HG03196 (cell line): ENCODE measurements around the gene RIPPLY3.
"Not testable (repeated sequence)": the region's sequence is repeated elsewhere in the genome, so short reads cannot be mapped to it uniquely, and the experiment has no call there.

Experiments
- ATAC-seq: cut with Tn5 transposase; IDR thresholded peaks from one replicate; pipeline ENCODE4 v1.9.1; 2021; ENCODE audit not compliant: unreplicated experiment

Gene RIPPLY3

DNA sequence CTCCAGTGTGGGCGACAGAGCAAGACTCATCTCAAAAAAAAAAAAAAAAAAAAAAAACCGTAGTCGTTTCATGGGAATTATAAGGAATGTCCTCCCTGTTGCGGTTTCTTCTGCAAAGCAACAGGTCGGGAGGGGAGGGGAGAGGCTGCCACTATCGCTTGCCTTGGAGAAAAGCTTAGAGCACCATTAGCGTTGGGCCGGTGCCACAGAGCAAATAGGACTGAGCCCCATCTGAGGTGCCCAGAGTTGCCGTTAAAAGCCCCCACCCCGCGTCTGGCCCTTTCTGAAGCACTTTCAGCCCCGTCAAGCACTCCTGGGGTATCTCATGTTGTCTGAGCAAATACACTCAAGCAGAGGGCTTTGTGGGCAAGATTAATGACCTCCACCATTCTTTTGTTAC, 2.2 kb downstream of the RIPPLY3 start:
- no peak for ATAC-seq

DNA sequence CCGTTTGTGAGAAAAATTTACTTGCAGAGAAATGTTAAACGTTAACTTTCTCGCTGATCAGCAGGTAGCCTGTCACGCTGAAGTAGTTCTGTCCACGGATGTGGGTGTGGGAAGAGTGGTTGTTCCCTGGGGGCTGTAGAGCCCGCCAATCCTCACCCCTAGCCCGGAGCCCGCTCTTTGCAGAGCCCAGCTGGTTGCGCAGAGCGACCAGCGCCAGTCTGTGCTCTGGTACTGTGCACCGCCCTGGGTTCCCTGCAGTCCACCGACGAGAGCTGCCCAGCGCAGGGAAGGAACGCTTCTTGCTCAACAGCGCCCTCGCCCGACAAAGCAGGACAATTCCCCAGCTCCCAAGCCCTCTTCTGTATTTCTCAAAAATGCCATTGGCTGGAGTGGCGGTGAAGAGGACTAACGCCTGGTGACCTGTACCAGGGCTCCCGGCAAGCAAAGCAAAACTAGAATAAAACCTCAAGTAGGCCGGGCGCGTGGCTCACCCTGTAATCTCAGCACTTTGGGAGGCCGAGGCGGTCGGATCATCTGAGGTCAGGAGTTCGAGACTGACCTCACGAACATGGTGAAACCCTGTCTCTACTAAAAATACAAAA, 3.3 kb downstream of the RIPPLY3 start:
- ATAC-seq, result peak; percentile 96

DNA sequence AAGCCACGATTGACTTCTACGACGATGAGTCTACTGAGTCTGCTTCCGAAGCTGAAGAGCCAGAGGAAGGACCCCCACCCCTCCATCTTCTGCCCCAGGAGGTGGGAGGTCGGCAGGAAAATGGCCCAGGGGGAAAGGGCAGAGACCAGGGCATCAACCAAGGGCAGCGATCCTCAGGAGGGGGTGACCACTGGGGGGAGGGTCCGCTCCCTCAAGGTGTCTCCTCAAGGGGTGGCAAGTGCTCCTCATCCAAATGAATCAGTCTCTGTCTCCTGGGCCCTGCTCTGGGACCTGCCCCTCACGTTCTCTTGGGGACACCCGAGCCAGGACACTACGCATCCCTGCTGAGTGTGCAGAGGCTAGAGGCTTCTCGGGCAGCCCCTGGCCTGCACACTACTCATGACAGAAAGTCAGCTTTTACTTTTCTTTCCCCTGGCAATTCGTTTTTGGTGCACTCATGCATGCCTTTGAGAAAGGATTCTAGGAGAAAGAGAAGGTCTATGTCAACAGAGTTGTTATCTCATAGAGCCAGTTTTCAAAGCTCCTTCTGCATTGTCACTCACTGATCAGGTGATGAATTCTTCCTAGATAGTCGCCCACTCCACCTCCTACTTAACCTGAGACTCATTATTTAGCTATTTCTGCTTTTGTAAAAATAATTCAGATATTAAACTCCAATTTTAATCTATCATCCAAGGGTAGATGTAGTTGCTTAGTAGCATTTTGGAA, 11.6 kb downstream of the RIPPLY3 start:
- no peak for ATAC-seq

DNA sequence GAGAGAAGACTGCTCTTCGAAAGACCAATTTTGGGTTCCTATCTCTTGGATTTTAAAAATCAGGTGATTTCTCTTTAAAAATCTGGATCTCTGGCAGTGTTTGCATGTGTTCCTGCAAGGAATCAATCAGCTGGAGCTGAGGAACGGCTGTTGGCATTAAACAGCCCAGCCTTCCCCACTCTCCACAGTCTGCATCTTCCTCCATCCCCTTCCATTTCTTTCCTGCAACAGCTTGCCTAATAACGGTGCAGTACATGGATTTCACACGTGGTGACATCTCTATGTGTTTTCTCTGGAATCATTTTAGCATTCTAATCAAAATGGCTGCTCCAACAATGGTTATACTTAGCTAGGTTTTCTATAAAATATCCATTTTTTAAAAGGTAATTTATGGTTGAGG, 20.0 kb downstream of the RIPPLY3 start:
- ATAC-seq, result no peak

DNA sequence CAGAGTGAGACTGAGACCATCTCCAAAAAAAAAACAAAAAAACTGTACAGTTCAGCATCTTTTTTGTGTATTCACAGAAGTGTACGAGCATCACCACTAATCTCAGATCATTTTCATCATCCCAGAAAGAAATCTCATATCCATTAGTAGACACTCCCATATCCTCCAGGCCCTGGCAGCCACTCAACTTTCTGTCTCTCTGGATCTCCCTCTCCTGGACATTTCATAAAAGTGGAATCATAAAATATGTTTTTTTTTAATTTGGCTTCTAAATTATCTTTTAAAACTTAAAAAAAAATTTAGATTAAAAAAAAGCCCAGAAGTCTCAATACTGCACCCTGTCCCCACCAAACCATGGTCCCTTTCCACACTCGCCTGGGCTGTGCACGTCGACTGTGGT, 22.1 kb downstream of the RIPPLY3 start:
- no peak for ATAC-seq

DNA sequence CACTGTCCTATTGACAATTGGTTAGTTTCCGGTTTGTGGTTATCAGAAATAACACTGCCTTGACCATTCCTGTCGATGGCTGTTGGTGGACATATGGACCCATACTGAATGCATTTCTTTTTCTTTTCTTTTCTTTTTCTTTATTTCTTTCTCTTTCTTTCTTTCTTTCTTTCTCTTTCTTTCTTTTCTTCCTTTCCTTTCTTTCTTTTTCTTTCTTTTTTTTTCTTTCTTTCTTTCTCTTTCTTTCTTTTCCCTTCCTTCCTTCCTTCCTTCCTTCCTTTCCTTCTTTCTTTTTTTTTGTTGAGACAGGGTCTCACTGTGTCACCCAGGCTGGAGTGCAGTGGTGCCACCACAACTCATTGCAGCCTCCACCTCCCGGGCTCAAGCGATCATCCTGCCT, 24.4 kb downstream of the RIPPLY3 start:
- ATAC-seq, result no peak

DNA sequence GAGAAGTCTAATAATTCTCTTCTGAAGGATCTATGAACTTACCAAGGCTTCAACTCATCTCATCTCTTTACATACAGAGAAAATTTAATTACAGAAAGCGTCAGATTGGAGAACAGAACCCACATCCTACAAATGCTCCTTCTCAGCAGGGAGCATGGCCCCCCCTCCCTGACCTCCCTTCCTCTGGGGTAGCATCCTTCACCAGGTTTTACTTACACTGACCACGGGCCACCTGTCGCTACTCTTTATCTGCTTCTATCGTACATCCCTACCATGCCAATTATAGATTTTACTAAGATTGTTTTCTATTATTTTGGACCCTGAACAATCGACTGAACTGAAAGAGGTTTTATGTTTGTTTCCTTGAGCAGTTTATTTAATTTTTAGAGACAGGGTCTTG, 25.8 kb downstream of the RIPPLY3 start:
- no peak for ATAC-seq

DNA sequence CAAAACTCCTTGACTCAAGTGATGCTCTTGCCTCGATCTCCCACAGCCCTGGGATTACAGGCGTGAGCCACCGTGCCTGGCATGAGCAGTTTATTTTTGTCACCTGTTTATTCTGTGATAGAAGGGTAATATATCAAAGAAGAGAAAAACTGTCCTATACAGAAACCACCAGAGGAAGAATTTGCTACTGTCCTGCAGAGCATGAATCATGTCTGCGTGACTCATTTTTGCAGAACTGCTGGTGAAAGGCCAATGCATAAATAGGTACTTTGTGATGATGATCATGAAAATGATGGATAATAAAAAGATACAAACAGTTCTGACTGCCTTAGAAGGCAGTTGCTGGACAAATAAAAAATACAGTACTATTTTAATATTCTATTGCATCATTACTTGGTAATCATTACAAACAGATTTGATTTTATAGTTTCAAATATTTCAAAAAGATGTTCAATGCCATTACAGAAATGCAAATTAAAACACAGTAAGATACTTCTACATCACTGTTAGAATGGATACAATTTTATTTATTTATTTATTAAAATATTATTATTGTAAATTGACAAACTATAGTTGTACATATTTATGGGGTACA, 26.5 kb downstream of the RIPPLY3 start:
- no peak for ATAC-seq

DNA sequence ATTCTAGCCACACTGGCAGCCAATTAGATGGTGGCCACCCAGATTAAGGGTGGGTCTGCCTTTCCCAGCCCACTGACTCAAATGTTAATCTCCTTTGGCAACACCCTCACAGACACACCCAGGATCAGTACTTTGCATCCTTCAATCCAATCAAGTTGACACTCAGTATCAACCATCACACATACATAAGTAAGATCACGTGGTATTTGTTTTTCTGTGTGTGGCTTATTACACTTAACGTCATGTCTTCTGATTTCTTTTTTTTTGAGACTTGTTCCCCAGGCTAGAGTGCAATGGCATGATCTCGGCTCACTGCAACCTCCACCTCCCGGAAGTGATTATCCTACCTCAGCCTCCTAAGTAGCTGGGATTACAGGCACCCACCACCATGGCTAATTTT, 27.9 kb downstream of the RIPPLY3 start:
- ATAC-seq, result not testable (repeated sequence)

DNA sequence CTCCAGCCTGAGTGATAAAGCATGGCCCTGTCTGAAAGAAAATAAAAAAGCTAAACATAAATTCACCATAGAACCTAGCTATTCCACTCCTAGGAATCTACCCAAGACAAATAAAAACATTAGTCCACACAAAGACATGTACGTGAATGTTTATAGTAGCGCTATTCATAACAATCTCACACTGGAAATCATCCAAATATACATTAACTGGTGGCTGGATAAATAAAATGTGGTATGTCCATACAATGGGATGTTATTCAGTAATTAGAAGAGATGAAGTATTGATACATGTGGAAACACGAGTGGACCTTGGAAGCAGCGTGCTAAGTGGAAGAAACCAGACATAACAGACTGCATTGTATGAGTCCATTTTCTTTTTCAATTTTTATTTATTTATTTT, 29.7 kb downstream of the RIPPLY3 start:
- ATAC-seq, result no peak

DNA sequence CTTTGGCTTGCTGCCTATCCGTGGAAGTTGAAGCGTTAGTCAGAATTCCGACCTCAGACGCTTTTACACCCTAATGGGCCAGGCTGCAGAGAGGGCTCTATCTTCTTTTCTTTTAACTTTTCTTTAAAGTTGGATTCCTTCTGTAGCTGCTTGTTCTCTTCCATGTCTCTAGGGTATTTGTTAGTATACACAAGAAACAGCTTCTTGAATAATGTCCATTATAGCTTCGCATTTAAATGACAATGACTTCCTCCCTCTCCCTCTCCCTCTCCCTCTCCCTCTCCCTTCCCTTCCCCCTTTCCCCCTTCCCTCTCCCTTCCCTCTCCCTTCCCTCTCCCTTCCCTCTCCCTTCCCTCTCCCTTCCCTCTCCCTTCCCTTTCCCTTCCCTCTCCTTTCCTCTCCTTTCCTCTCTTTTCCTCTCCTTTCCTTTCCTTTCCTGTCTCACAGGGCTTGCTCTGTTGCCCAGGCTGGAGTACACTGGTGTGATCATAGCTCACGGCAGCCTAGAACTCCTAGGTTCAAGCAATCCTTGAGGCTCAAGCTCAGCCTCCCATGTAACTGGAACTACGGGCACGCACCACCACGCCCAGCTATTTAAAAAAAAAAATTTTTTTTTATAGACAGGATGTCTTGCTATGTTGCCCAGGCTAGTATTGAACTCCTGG, 33.0 kb downstream of the RIPPLY3 start:
- ATAC-seq, result no peak

DNA sequence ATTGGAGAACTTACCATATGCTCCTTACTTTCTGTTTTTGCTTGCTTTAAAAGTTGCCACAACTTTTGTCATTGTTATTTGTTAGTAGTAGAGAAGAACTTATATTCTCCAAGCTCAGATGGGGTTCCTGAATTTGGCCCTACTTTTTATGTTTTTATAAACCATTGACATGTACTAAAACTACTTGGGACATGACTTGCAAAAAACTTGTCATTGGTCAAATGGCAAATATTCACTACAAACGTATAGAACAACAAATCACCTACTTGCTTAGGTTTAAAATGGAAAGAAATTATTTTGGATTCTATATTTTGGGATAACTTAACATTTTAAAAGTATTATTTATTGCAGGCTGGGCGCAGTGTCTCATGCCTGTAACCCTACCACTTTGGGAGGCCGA, 33.7 kb downstream of the RIPPLY3 start:
- no peak for ATAC-seq

DNA sequence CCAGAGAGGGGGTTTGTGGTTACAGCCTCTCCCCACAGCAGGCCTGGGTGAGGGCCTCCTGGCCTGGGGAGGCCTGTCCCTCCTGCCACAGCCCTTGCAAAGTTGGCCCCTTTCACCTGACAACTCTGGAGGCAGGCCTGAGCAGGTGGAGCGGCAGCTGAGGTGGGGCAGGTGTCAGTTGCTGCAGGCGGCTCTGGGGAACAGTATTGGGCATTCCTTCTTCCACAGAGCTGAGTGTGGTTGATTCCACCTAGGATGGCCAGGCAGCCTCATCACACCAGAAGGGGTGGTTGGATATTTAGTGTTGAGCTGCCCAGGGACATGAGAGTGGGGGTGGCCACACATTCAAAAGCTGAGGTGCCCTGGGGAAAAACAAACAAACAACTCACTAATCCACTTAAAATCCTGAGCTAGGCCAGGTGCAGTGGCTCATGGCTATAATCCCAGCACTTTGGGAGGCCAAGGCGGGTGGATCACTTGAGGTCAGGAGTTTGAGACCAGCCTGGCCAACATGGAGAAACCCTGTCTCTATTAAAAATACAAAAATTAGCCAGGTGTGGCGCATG, 35.3 kb downstream of the RIPPLY3 start:
- ATAC-seq, result no peak

DNA sequence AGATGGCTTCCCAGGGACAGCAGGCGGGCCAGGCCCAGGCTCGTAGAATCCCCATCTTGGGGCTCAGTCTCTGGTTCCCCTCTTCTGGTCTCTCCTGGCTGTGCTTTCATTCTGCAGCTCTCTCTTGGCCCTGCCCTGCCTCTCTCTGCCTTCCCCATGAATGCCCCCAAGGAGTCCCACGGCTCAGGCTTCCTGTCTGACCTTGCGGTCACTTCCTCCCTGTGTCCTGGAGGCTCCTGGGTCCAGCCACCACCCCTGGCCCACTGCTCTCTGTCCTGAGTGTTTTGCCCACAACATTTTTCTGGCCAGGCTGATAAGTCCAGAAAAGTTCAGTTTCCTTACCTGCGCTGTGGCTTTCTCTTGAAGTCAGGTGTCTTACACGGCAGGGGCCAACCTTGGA, 37.3 kb downstream of the RIPPLY3 start:
- no peak for ATAC-seq

DNA sequence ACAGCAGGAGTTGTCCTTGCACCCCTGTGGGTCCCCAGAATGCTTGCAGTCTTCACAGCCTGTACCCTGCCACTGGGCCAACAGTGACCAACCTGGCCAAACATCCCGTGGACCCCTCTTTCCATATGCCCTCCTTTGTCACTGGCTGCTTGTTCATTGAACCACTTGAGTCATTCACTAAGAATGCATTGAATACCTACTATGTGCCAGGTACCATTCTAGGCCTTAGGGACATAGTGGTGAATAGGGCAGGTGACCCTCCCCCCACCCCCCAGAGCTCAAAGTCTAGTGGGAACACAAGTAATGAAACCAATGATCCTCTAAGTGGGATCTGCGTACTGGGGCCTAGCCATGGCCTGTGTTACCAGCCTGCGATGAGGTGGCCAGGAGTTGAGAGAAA, 38.1 kb downstream of the RIPPLY3 start:
- no peak for ATAC-seq

DNA sequence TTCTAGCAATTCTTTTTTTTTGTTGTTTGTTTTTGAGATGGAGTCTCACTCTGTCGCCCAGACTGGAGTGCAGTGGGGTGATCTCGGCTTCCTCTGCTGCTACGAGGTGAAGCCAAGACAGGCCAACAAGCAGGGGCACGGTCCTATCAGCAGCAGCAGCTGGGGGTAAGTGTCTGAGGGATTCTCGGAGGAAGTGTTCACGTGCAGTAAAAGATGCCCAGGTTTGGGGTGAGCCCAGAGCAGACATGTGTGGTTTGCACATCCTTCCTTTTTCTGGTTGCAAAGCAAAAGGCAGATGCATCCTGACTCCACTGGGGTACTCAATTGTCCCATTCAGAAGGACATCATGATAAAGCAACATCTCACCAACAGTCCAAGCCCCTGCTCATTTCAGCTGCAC, 38.6 kb downstream of the RIPPLY3 start:
- no peak for ATAC-seq

DNA sequence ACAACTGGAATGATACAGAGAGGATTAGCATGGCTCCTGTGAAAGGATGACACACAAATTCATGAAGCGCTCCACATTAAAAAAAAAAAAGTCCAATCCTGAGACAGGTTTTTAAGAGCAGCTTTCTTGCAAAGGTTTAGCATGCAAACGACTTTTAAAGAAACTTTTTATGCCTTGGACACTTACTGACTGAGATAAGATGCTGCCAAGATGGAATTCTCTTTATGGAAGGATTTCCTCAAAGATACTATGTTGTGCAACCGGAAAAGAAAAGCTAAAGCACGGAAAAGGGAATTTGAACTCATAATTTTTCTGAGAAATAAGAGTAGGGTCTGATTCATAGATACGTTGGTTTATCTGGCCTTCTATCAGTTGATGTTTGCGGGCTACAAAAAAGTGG, 39.1 kb downstream of the RIPPLY3 start:
- ATAC-seq, result no peak

DNA sequence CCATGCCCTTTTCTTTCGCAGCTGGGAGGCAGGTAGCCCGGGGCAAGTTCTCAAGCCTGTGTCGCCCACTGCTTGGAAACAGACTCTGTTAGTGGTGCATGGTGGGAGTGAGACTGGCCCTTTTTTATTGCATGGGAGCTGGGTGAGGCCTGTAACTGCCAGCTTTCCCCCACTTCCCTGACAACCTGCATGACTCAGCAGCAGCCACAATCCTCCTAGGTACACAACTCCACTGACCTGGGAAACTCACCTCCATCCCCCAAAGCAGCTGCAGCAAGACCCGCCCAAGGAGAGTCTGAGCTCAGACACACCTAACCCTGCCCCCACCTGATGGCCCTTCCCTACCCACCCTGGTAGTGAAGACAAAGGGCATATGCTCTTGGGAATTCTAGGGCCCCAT, 40.6 kb downstream of the RIPPLY3 start:
- no peak for ATAC-seq

DNA sequence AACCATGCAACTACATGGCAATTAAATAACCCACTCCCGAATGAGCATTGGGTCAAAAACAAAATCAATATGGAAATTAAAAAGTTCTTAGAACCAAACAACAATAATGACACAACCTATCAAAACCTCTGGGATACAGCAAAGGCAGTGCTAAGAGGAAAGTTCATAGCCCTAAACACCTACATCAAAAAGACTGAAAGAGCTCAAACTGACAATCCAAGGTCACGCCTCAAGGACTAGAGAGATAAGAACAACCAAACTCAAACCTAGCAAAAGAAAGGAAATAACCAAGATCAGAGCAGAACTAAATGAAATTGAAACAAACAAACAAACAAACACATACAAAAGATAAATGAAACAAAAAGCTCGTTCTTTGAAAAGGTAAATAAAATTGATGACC, 43.2 kb downstream of the RIPPLY3 start:
- not testable (repeated sequence) for ATAC-seq

DNA sequence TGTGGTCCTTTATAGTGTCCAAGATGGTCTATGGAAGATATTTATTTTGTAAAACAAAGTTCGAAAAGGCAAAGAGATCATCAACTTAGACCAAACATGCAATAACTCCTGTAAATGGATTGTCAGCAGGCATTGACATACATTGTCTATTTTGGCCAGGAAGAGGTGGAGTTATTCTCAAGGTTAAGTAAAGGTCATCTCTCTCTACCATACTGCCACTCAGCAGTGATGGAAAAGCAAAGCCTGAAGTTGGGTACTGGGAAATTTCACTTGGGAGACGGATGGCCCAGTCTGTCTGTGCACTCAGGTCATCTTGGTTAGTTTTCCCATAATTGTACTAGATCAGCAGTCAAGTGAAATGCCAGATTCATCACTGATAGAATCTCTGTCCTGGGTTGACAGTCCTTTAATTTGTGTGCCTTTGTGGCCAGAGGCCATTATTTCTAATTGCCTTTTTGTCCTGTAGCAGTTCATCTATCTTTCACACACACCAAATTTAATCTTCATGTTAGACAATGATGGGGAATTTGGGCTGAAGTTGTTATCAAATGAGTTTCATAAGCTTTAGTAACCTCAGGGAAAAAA, 48.9 kb downstream of the RIPPLY3 start:
- ATAC-seq, result no peak

DNA sequence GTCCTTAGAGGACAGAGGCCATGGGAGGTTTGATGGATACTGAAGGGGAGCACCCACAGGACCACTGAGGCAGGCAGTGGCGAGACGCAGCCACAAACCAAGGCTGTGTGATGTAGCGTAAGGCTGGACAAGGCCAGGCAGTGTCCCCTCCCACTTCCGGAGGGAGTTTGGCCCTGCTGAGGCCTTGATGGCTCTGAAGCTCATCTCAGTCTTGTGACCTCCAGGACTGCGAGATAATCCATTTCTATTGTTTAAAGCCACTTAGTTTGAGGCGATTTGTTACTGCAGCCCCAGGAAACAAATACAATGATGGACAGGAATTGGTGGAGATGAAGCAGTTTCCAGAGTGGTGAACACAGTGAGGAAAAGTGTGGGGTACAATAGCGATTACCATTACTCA, 51.1 kb downstream of the RIPPLY3 start:
- no peak for ATAC-seq
